Smooth muscle cell (in vitro differentiated cells): ENCODE results near the gene GJB5. TPM values are rescaled to one million over a fixed set of nuclear protein-coding genes. Genes with fewer than 3 reads are reported as not detected.

Experiments used
- DNase-seq: peaks from one replicate; lab custom pipeline; 2025; ENCODE audit not compliant: unreplicated experiment; lab: John Stamatoyannopoulos, UW
- H2AFZ ChIP-seq: fragments of 200-600 bp; sonication (generic); 2 replicates; pipeline ENCODE4 v1.6.0; 2016; ENCODE audit warnings: antibody characterized with exemption, low read depth, mild to moderate bottlenecking
- H3F3A ChIP-seq: fragments of 200-600 bp; sonication (generic); 2 replicates; pipeline ENCODE4 v1.6.0; 2017; ENCODE audit warnings: antibody characterized with exemption, low read depth
- H3K27ac ChIP-seq: fragments of 200-600 bp; sonication (generic); 2 replicates; pipeline ENCODE4 v1.5.1; 2016; ENCODE audit warnings: low read depth, mild to moderate bottlenecking
- H3K27me3 ChIP-seq: fragments of 200-600 bp; sonication (generic); 2 replicates; pipeline ENCODE4 v1.6.1; 2016; ENCODE audit warnings: low read depth, mild to moderate bottlenecking
- H3K36me3 ChIP-seq: fragments of 200-600 bp; sonication (generic); 2 replicates; pipeline ENCODE4 v1.5.1; 2016; ENCODE audit warnings: low read depth
- H3K4me1 ChIP-seq: fragments of 200-600 bp; sonication (generic); 2 replicates; pipeline ENCODE4 v1.5.1; 2016; ENCODE audit warnings: low read depth
- H3K4me2 ChIP-seq: fragments of 200-600 bp; sonication (generic); 2 replicates; pipeline ENCODE4 v1.6.0; 2016; ENCODE audit warnings: mild to moderate bottlenecking
- H3K4me3 ChIP-seq: fragments of 200-600 bp; sonication (generic); 2 replicates; pipeline ENCODE4 v1.5.1; 2016; ENCODE audit warnings: mild to moderate bottlenecking
- H3K79me2 ChIP-seq: fragments of 200-600 bp; sonication (generic); 2 replicates; pipeline ENCODE4 v1.6.0; 2016; ENCODE audit warnings: low read depth, mild to moderate bottlenecking
- H3K9ac ChIP-seq: fragments of 200-600 bp; sonication (generic); 2 replicates; pipeline ENCODE4 v1.6.0; 2016; ENCODE audit warnings: low read depth
- H3K9me3 ChIP-seq: fragments of 200-600 bp; sonication (generic); replicated peaks from 2 replicates; pipeline ENCODE4 v1.5.1; 2016; ENCODE audit warnings: low read depth
- H4K20me1 ChIP-seq: fragments of 200-600 bp; sonication (generic); 2 replicates; pipeline ENCODE4 v1.6.0; 2016; ENCODE audit warnings: low read depth
- WGBS: methylation state at CpG from one replicate; pipeline ENCODE4 v1.1.7; 2016; ENCODE audit warnings: low lambda C conversion rate; 5-methylcytosine and 5-hydroxymethylcytosine counted together
- polyA plus RNA-seq: library from polyadenylated mRNA; unstranded; fragments of >200 nt; fragmentation: Nextera tagmentation; extraction: Ambion mirVana; gene quantifications from 2 replicates; pipeline ENCODE4 v1.2.1, GENCODE V29; 2016
- total RNA-seq: library from RNA; depleted of rRNA; stranded (reverse); fragments of >200 nt; gene quantifications from 2 replicates; pipeline ENCODE4 v1.2.3, GENCODE V29; 2014
- TF ChIP-seq, protein P1 (sequence below): fragments of 200-600 bp; sonication (generic); IDR thresholded peaks from 2 replicates; pipeline ENCODE4 v1.5.1; 2017; ENCODE audit warnings: borderline replicate concordance, mild to moderate bottlenecking, antibody characterized with exemption; ENCODE audit not compliant: insufficient read depth, poor library complexity, severe bottlenecking

The GJB5 gene
- total and polyA plus RNA-seq, 2 experiments from 2014 or later: 2.5 to 8.8 TPM

DNA sequence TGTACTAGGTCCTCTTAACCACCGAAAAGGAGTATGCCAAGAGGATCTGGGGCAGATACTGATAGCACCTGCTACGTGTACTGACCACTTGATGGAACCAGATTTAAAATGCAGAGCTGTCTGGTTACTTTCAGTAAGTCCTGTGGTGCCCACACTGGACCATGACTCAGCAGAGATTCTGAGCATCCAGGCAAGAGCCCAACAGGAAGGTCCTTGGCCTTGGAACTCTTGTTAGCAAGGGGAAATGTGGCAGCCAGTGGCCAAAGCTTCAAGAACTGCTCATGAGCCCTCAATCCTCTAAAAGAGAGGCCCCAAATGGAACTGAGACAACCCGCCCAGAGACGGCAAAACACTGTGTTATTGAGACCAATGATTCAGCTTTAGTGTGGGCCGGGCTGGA, 4.2 kb upstream of the GJB5 start:
- no peaks in the 10 kb centered on the region for H3K36me3 ChIP-seq
- H3K4me2 ChIP-seq: no peak overlapping the region
- TF ChIP-seq, protein P1, sequence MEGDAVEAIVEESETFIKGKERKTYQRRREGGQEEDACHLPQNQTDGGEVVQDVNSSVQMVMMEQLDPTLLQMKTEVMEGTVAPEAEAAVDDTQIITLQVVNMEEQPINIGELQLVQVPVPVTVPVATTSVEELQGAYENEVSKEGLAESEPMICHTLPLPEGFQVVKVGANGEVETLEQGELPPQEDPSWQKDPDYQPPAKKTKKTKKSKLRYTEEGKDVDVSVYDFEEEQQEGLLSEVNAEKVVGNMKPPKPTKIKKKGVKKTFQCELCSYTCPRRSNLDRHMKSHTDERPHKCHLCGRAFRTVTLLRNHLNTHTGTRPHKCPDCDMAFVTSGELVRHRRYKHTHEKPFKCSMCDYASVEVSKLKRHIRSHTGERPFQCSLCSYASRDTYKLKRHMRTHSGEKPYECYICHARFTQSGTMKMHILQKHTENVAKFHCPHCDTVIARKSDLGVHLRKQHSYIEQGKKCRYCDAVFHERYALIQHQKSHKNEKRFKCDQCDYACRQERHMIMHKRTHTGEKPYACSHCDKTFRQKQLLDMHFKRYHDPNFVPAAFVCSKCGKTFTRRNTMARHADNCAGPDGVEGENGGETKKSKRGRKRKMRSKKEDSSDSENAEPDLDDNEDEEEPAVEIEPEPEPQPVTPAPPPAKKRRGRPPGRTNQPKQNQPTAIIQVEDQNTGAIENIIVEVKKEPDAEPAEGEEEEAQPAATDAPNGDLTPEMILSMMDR: no peak
- H3K27me3 ChIP-seq: no peaks in the 10 kb centered on the region
- H3K4me1 ChIP-seq: peaks cover 9% of the 10 kb centered on the region
- 91% methylated on average over 5 of the region's 5 CpGs for WGBS
- no peak for DNase-seq
- H3K9ac ChIP-seq: no peak overlapping the region
- no peaks in the 10 kb centered on the region for H3K79me2 ChIP-seq
- H3K27ac ChIP-seq: no peak overlapping the region
- no peaks in the 10 kb centered on the region for H3K9me3 ChIP-seq
- H2AFZ ChIP-seq: no peak overlapping the region
- H4K20me1 ChIP-seq: no peaks in the 10 kb centered on the region
- H3K4me3 ChIP-seq: no peak overlapping the region
- H3F3A ChIP-seq: no peaks in the 10 kb centered on the region

- WGBS: 84% methylated on average over 3 of the region's 3 CpGs
- DNase-seq: no peak
- Histone ChIP-seq H3K79me2 (no peaks in the 10 kb centered on the region), H2AFZ (no peak overlapping the region), H3K9ac (no peak overlapping the region), H3F3A (no peaks in the 10 kb centered on the region), H3K9me3 (no peaks in the 10 kb centered on the region), H3K27me3 (no peaks in the 10 kb centered on the region), H3K4me1 (peaks cover 9% of the 10 kb centered on the region), H3K4me3 (no peak overlapping the region), H3K36me3 (no peaks in the 10 kb centered on the region), H3K27ac (no peak overlapping the region), H3K4me2 (no peak overlapping the region), H4K20me1 (no peaks in the 10 kb centered on the region)
- TF ChIP-seq, protein P1: no peak
Observed at GRCh38 chr1:34753163-34753562, 1.7 kb upstream of the GJB5 start.

GRCh38 chr1:34755961-34756360, 1.1 kb downstream of the GJB5 start:
- Histone ChIP-seq H3K9ac (no peak overlapping the region), H3K36me3 (no peaks in the 10 kb centered on the region), H3K79me2 (no peaks in the 10 kb centered on the region), H3K9me3 (no peaks in the 10 kb centered on the region), H3K4me2 (no peak overlapping the region), H4K20me1 (no peaks in the 10 kb centered on the region), H3K4me1 (no peaks in the 10 kb centered on the region), H2AFZ (no peak overlapping the region), H3K27me3 (no peaks in the 10 kb centered on the region), H3K4me3 (no peak overlapping the region), H3K27ac (no peak overlapping the region), H3F3A (no peaks in the 10 kb centered on the region)
- TF ChIP-seq, protein P1: no peak
- DNase-seq: no peak
- WGBS: over 99% methylated on average over 6 of the region's 6 CpGs

GRCh38 chr1:34757386-34757785, 2.5 kb downstream of the GJB5 start:
- 94% methylated on average over 20 of the region's 21 CpGs for WGBS
- H4K20me1 ChIP-seq: no peaks in the 10 kb centered on the region
- no peaks in the 10 kb centered on the region for H3K27me3 ChIP-seq
- no peak overlapping the region for H3K27ac ChIP-seq
- no peak overlapping the region for H2AFZ ChIP-seq
- H3K79me2 ChIP-seq: no peaks in the 10 kb centered on the region
- H3K36me3 ChIP-seq: no peaks in the 10 kb centered on the region
- H3F3A ChIP-seq: no peaks in the 10 kb centered on the region
- no peak for DNase-seq
- no peak overlapping the region for H3K4me2 ChIP-seq
- no peaks in the 10 kb centered on the region for H3K4me1 ChIP-seq
- TF ChIP-seq, protein P1: no peak
- no peak overlapping the region for H3K9ac ChIP-seq
- H3K4me3 ChIP-seq: no peak overlapping the region
- H3K9me3 ChIP-seq: no peaks in the 10 kb centered on the region
